ENCODE data around the gene SDHAF3. TPM values are rescaled to one million over a fixed set of nuclear protein-coding genes. Genes with fewer than 3 reads are reported as not detected.

SDHAF3 gene
- total RNA-seq, 1 donor from 2014 or later, result not detected

GRCh38 chr7:97096037-97096436 is 21.5 kb upstream of the SDHAF3 start:
- no peaks in the 10 kb centered on the region for H3K9me3 ChIP-seq
- TF ChIP-seq CTCF (IDR thresholded peaks at IDR 0.05), result no peak
- no peak overlapping the region for H3K4me3 ChIP-seq
- no peaks in the 10 kb centered on the region for H3K27me3 ChIP-seq
- no peak overlapping the region for H3K27ac ChIP-seq
- H3K36me3 ChIP-seq, result no peaks in the 10 kb centered on the region
- intact Hi-C loops (cut with DNase I), result no loop called here
- no peaks in the 10 kb centered on the region for H3K4me1 ChIP-seq
- no peak for DNase-seq (ENCODE audit: low spot score in 2 of 2)

DNA sequence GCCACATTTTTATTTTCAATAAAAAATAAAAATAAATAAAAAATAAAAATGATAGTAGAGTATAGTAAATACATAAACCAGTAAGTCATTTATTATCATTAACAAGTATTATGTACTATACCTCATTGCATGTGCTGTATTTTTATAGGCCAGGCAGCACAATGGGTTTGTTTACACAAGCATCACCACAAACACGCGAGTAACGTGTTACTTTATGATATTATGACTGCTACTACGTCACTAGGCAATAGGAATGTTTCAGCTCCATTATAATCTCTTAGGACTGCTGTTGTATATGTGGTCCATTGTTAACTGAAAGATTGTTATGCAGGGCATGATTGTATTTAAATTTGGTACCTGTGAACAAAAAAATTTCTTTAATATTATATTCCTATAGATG is 20.8 kb upstream of the SDHAF3 start:
- no peak for TF ChIP-seq CTCF (IDR thresholded peaks at IDR 0.05)
- H3K27me3 ChIP-seq, result no peaks in the 10 kb centered on the region
- intact Hi-C loops (cut with DNase I), result no loop called here
- no peaks in the 10 kb centered on the region for H3K9me3 ChIP-seq
- no peaks in the 10 kb centered on the region for H3K36me3 ChIP-seq
- no peaks in the 10 kb centered on the region for H3K4me1 ChIP-seq
- no peak for DNase-seq (ENCODE audit: low spot score in 2 of 2)
- no peak overlapping the region for H3K27ac ChIP-seq
- H3K4me3 ChIP-seq, result no peak overlapping the region

- Histone ChIP-seq H3K4me1 (no peaks in the 10 kb centered on the region), H3K36me3 (no peaks in the 10 kb centered on the region), H3K27ac (no peak overlapping the region), H3K9me3 (no peaks in the 10 kb centered on the region), H3K4me3 (no peak overlapping the region), H3K27me3 (no peaks in the 10 kb centered on the region)
- peak in 1 of 2 donors; percentile 89 for DNase-seq (ENCODE audit: low spot score in 2 of 2)
- TF ChIP-seq CTCF (IDR thresholded peaks at IDR 0.05), result peak; percentile 59 to 81 (median 75)
- intact Hi-C loops (cut with DNase I), result loop anchor here (1.0 to 2.0 kb wide), 2 partner anchors 75 to 730 kb away; no protein-coding TSS in a partner anchor
Measured at GRCh38 chr7:97104719-97105238, 12.7 kb upstream of the SDHAF3 start.

DNA sequence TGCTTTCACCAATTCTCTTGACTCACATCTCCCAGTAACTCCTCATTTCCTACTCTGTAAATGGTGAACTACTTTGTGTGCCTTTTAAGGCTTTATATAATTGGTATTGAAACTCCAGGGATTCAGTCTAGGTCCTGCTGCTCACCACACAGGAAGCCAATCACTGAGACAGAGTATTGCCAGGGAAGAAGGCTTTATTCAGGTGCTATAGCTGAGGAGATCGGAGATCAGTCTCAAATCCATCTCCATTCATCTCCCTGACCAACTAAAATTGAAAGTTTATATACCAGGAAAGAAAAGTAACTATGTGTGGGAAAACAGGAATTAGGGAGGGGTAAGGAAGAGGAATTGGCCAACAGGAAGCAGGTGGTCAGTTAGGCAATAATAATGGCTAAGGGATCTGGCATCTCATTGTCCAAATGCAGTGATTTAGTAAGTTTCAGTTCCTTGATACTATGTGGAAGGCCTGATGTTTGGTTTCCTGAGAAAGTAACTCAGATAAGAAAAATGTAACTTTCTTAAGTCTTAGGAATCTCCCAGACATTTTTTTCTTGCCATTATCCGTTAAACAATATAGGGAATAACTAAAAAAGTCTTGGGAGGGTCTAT is 10.2 kb upstream of the SDHAF3 start:
- Histone ChIP-seq H3K27me3 (no peaks in the 10 kb centered on the region), H3K4me1 (no peaks in the 10 kb centered on the region), H3K9me3 (no peaks in the 10 kb centered on the region), H3K27ac (no peak overlapping the region), H3K4me3 (no peak overlapping the region), H3K36me3 (no peaks in the 10 kb centered on the region)
- no peak for DNase-seq (ENCODE audit: low spot score in 2 of 2)
- no peak for TF ChIP-seq CTCF (IDR thresholded peaks at IDR 0.05)
- intact Hi-C loops (cut with DNase I), result no loop called here

GRCh38 chr7:97116308-97116707 is 1.2 kb upstream of the SDHAF3 start:
- Histone ChIP-seq H3K4me3 (no peak overlapping the region), H3K27me3 (no peaks in the 10 kb centered on the region), H3K36me3 (no peaks in the 10 kb centered on the region), H3K9me3 (no peaks in the 10 kb centered on the region), H3K27ac (no peak overlapping the region), H3K4me1 (no peaks in the 10 kb centered on the region)
- intact Hi-C loops (cut with DNase I), result loop anchor here (2.0 to 10.0 kb wide), 2 partner anchors 406 to 988 kb away; partner anchors contain the start of gene LMTK2
- no peak for DNase-seq (ENCODE audit: low spot score in 2 of 2)
- no peak for TF ChIP-seq CTCF (IDR thresholded peaks at IDR 0.05)
